Hematopoietic multipotent progenitor cell treated with erythropoietin and hydrocortisone succinate and interleukin-3 and kit ligand, for 8 days (in vitro differentiated cells): ENCODE measurements around the gene AIFM3.

ENCODE experiments used
- DNase-seq: peaks from one replicate; pipeline ENCODE4 v3.0.0-alpha.2; 2015

The AIFM3 gene

DNA sequence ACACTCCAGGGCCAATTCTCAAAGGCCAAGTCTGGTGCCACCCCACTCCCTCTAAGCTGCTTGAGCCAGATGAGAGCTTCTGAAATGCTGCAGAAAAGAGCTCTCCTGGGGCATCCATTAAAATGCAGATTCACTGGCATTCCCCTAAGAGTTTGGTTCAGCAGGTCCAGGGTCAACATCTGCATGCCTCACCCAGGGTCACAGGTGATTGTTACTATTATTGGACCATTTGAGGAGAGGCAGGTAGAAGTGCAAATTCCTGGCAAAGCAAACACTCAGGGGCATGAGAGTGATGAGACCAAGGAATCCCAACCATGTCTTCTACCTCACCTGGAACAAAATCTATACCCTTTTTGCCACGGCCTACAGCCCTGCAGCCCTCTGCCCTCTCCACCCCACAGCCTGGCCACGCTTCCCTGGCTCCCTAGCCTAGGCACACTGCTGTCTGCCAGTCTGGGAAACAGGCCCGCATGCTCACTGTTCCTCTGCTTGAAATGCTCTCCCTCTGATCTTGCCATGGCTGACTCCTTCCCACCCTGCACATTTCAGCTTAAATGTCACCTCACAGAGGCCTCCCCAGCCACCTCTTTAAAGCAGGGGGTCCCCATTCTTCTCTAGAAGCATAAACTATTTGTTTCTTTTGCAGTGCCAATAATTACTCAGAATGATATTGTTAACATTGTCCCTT lies 43.5 kb downstream of the AIFM3 start:
- no peak for DNase-seq

GRCh38 chr22:21012446-21013407 lies 45.7 kb downstream of the AIFM3 start:
- DNase-seq = no peak

GRCh38 chr22:21013657-21014201 lies 46.7 kb downstream of the AIFM3 start:
- no peak for DNase-seq

DNA sequence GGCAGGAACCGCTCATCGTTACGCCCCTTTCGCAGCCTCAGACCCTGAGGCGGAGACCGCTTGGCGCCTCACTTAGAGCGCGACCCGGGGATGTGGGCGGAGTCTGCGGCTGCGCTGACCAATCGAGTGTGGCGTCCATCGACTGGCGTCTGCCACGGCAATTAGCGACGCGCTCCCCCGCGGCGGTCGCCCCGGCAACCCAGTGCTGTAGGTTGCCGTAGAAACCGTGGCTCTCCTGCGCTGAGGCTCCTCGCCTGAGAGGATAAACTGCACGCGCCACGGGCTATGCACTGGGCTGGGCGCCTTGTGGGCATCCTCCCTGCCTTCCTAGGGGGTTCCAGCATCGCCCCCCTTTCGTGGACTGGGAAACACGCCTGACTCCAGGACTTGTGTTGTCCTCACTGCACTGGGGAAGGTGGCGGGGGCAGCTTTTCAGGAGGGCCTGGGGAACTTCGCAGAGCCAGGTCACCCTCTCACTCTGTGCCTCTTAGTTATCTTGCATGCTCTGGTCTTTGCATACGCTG lies 47.2 kb downstream of the AIFM3 start:
- peak; percentile 91 for DNase-seq

DNA sequence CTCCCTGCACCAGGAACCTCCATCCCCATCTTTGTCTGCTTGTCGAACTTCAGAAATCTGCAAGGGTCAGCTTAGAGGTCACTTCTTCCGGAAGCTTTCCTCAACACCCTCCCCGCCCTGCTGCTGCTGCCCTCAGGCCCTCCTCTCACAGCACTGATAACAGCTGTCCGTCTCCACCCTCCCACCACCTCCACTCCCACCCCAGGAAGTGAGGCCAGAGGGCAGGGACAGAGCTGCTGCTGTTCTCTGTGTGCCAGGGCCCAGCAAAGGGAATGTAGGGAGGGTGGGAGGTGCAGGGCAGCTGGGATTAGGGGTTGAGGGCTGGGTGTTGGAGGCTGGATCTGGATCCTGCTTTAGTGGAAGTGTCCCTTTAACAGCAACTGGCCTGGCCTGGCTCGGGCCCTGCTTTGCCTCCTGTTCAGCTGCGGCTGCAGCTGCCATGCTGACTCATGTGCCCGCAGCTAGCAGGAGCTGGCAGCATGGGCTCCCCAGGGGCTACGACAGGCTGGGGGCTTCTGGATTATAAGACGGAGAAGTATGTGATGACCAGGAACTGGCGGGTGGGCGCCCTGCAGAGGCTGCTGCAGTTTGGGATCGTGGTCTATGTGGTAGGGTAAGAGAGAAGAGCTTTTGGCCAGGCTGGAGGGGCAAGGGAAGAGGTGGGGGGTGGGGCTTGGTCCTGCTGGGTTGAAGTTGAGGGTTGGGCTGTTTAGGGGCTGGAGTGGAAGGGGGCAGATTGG lies 47.8 kb downstream of the AIFM3 start, which contains the start of gene P2RX6:
P2RX6 (plus strand) TSS at position 440 of the 740 bp plus-strand sequence; CDS start at position 450, 10 bp downstream.
- DNase-seq = peak; percentile 84

DNA sequence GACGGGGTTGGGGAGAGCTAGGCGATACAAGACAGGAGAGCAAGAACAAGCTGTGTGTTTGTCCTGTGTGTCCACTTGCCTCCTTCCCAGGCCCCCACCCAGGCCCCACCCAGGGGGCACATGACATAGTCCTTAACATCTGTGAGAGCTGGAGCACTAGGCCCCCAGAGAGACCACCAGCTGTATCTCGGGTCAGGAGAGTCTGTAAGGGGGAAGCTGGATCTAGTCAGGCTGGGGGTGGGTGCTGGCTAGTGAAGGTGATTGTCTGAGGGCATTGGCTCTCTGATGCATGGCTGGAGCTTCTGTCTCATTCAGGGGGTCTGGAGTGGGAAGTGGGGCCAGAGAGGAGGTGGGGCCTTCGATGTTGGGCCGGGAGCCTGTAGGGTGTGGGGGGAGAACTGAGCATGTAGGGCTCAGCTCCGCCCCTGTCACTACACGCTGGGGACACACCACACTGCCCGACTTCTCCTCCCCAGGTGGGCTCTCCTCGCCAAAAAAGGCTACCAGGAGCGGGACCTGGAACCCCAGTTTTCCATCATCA lies 48.5 kb downstream of the AIFM3 start:
- DNase-seq = no peak

DNA sequence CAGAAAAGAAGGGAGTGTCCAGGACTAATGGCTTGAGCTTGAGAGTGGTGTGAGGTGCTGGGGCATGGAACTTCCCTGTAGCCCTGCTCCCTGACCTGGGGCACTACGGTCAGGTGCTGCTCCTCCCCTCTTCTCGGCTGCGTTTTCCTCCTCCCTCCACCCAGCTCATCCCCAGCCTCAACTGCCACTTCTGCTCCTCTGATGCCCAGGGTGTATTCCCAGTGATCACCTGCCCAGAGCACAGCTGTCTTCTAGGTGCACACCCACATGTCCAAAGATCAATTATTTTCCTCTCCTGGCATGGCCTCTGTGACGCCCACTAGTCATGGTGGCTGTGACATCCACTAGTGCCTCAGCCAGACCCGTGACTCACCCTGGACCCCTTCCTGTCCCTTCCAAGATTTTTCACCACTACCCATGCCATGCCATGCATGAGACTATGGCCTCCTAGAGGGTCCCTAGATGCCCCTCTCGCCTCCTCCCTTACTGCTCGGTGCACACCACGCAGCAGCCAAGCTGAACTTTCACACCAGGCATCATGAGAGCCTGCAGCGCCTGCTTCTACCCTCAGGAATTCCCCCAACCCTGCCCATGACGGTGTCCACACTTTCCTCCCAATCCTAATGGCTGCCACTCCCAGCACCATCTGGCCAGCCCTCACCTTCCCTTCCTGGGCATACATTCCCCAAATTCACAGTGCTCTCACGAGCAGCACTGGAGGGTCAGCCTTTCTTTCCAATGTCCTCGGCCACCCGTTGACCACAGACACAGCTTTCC lies 49.8 kb downstream of the AIFM3 start:
- DNase-seq = no peak

- no peak for DNase-seq
These were observed 51.3 kb downstream of the AIFM3 start for GRCh38 chr22:21018314-21018713.

GRCh38 chr22:21020802-21021429 lies 53.9 kb downstream of the AIFM3 start:
- DNase-seq = peak; percentile 43

GRCh38 chr22:21022507-21022906 lies 55.5 kb downstream of the AIFM3 start:
- DNase-seq = no peak

- DNase-seq = no peak
These were observed 56.0 kb downstream of the AIFM3 start for GRCh38 chr22:21022955-21023614.

DNA sequence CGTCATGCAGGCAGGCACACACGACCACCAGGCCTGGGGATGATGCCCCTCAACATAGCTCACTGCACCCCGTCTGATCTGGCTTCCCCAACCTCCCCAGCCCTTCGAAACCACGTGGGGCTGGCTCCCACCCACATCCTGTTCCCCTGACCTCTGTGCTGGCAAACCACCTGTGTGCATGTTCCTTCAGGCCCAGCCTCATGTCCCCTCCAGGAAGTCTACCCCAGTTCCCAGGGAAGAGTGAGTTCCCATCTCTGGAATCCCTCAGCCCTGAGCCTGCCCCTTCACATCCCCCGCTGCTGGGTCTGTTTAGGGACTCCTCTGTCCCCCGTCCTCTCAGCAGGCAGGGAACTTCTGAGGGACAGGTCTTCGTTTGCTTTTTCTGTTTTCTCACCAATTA lies 58.2 kb downstream of the AIFM3 start:
- DNase-seq = no peak

DNA sequence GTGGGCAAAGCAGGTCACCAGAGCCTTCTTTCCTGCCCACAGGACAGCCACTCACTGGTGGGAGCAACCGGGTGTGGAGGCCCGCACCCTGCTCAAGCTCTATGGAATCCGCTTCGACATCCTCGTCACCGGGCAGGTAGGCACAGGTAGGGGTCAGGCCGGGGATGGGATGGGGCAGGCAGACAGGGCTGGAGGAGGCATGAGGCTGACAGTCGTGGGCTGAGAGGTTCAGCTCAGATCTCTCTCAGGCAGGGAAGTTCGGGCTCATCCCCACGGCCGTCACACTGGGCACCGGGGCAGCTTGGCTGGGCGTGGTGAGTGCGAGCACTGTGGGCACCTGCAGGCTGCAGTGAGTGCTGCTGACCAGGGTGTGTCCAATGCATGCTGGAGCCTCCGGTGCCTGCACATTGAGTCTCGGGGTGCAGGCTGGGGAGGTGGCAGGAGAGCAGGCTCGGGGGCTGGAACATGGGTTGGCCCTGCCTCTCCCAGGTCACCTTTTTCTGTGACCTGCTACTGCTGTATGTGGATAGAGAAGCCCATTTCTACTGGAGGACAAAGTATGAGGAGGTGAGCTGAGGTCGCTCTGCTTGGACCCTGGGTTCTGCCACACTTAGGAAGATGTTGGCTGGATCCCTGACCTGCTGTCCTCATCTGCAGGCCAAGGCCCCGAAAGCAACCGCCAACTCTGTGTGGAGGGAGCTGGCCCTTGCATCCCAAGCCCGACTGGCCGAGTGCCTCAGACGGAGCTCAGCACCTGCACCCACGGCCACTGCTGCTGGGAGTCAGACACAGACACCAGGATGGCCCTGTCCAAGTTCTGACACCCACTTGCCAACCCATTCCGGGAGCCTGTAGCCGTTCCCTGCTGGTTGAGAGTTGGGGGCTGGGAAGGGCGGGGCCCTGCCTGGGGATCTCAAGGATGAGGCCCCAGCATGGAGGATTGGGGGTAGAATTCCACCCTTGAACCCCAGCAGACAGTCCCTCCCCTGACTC lies 59.0 kb downstream of the AIFM3 start:
- DNase-seq = no peak

DNA sequence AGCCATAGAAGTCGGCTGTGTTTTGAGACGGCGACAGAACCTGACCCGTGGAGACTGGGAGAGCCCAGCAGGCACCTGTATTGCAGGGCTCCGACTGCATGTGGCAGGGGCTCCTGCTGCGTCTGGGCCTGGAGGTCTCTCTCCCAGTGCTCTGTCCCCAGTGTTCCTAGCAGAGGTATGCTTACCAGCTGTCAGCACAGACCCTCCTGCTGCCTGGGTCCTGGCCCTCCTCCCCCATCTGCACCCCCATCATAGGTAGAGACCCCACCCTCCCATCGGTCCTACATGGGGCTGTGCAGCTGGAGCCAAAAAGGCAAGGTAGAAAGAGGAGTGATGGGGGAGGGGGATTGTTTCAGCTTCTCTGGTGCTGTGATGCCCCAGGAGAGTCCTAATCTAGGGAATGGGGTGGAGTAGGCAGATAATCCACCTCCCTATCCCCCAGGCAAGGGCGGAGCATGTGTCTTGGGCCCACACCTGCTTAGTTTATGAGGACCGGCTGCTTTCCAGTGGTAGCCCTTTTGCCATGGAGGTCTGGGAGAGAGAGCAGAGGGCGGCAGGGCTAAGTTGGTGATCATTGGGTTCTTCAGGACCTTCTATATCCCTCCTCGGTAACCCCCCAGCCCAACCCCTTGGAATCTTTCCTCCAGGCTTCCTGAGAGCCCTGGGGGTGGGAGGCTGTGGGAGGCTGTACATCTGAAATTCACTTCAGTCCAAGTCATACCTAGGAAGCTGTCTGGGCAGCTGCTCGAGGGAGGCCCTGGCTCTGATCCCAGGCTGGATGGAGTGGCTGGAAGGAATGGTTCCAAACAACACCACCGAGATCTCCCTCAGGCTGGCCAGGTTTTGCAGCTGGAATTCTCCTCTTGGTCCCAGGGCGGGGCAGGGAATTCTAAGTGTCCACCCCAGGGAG lies 60.0 kb downstream of the AIFM3 start:
- no peak for DNase-seq

- DNase-seq = no peak
These were observed 61.5 kb downstream of the AIFM3 start for GRCh38 chr22:21028277-21029251.

GRCh38 chr22:21029486-21030025 lies 62.5 kb downstream of the AIFM3 start:
- no peak for DNase-seq
